Lower lobe of right lung (tissue), 2 donors: ENCODE results near the gene EVX2. TPM values are rescaled to one million over a fixed set of nuclear protein-coding genes. Genes with fewer than 3 reads are reported as not detected.

ENCODE experiments used
- ATAC-seq, 2 donors: fragments of 200-7000 bp; cut with Tn5 transposase; one replicate each; pipeline ENCODE4 v1.9.1; 2020 to 2022; ENCODE audit warnings: mild to moderate bottlenecking in 2 of 2, moderate library complexity in 2 of 2
- DNase-seq: peaks from one replicate; pipeline ENCODE4 v3.0.0-alpha.2; 2020
- H3K27ac ChIP-seq: fragments of 200-600 bp; one replicate; pipeline ENCODE4 v1.8.0; 2022
- H3K27me3 ChIP-seq: fragments of 200-600 bp; one replicate; pipeline ENCODE4 v1.8.0; 2022; ENCODE audit warnings: low read depth
- H3K36me3 ChIP-seq: fragments of 200-600 bp; one replicate; pipeline ENCODE4 v1.8.0; 2022; ENCODE audit warnings: mild to moderate bottlenecking
- H3K4me1 ChIP-seq: fragments of 200-600 bp; one replicate; pipeline ENCODE4 v1.8.0; 2022
- H3K4me3 ChIP-seq: fragments of 200-600 bp; one replicate; pipeline ENCODE4 v1.8.0; 2022; ENCODE audit warnings: mild to moderate bottlenecking
- H3K9me3 ChIP-seq: fragments of 200-600 bp; one replicate; pipeline ENCODE4 v1.8.0; 2022
- CTCF ChIP-seq: fragments of 200-600 bp; IDR thresholded peaks from one replicate; pipeline ENCODE4 v1.8.0; 2022; ENCODE audit warnings: antibody characterized with exemption, mild to moderate bottlenecking
- intact Hi-C: fragments of 100-400 bp; cut with DNase I; formaldehyde crosslinking; loops from one replicate; pipeline ENCODE4 v1.11.0; 2022
- total RNA-seq: library from RNA; stranded (reverse); fragmentation: NEBNext Ultra II Directional; extraction: Animal tissue kit (Norgen Biotek cat#: 25700); gene quantifications from one replicate; pipeline ENCODE4 v1.2.1, GENCODE V29; 2021
- donor health status: DM: no; HTN: yes; CAD: no; lungs with severe emphysema.

EVX2 gene
- total RNA-seq, 1 donor from 2014 or later = not detected

GRCh38 chr2:176102309-176102866, 18.6 kb upstream of the EVX2 start:
- Histone ChIP-seq H3K4me1 (peaks cover 29% of the 10 kb centered on the region), H3K27me3 (peaks cover 99% of the 10 kb centered on the region), H3K27ac (no peak overlapping the region), H3K36me3 (no peaks in the 10 kb centered on the region), H3K4me3 (no peak overlapping the region), H3K9me3 (no peaks in the 10 kb centered on the region)
- DNase-seq (no peak), ATAC-seq (no peak)
- intact Hi-C loops = no loop called here
- TF ChIP-seq CTCF = no peak

GRCh38 chr2:176101842-176102241, 18.1 kb upstream of the EVX2 start:
- no peak for ATAC-seq
- no peak for TF ChIP-seq CTCF
- Histone ChIP-seq H3K4me3 (no peak overlapping the region), H3K9me3 (no peaks in the 10 kb centered on the region), H3K27me3 (peaks cover 100% of the 10 kb centered on the region), H3K4me1 (peaks cover 30% of the 10 kb centered on the region), H3K27ac (no peak overlapping the region), H3K36me3 (no peaks in the 10 kb centered on the region)
- no peak for DNase-seq
- intact Hi-C loops = no loop called here

- H3K4me3 ChIP-seq = no peak overlapping the region
- H3K4me1 ChIP-seq = peaks cover 30% of the 10 kb centered on the region
- H3K27ac ChIP-seq = no peak overlapping the region
- DNase-seq (no peak), ATAC-seq (no peak)
- H3K27me3 ChIP-seq = peaks cover 100% of the 10 kb centered on the region
- TF ChIP-seq CTCF = no peak
- intact Hi-C loops = no loop called here
- no peaks in the 10 kb centered on the region for H3K9me3 ChIP-seq
- no peaks in the 10 kb centered on the region for H3K36me3 ChIP-seq
Measured at GRCh38 chr2:176101216-176101830, 17.6 kb upstream of the EVX2 start.

GRCh38 chr2:176100547-176101140, 16.9 kb upstream of the EVX2 start:
- DNase-seq = no peak

More at GRCh38 chr2:176100547-176101140, 16.9 kb upstream of the EVX2 start:
- H3K27ac ChIP-seq = no peak overlapping the region
- no peak overlapping the region for H3K4me3 ChIP-seq
- H3K36me3 ChIP-seq = no peaks in the 10 kb centered on the region
- peaks cover 29% of the 10 kb centered on the region for H3K4me1 ChIP-seq
- intact Hi-C loops = no loop called here
- no peaks in the 10 kb centered on the region for H3K9me3 ChIP-seq
- TF ChIP-seq CTCF = no peak
- H3K27me3 ChIP-seq = peaks cover 100% of the 10 kb centered on the region
- no peak for ATAC-seq
